B cell (primary cell): ENCODE results near the gene CMTR1. TPM values are rescaled to one million over a fixed set of nuclear protein-coding genes. Genes with fewer than 3 reads are reported as not detected.

Source experiments
- ATAC-seq: fragments of 200-7000 bp; cut with Tn5 transposase; one replicate; pipeline ENCODE4 v1.10.0; 2021; ENCODE audit warnings: low read depth, mild to moderate bottlenecking, moderate number of reproducible peaks, moderate library complexity
- CTCF ChIA-PET: fragments of 350-600 bp; sonication (Branson Sonifier 250); formaldehyde crosslinking; loops from one replicate; lab custom pipeline; 2021; ENCODE audit warnings: antibody characterized with exemption, inconsistent platforms; lab: Charles Lee
- POLR2A ChIA-PET: fragments of 350-600 bp; sonication (Branson Sonifier 250); formaldehyde crosslinking; loops from one replicate; lab custom pipeline; 2021; ENCODE audit warnings: antibody characterized with exemption; lab: Charles Lee
- DNase-seq: peaks from one replicate; pipeline ENCODE4 v3.0.0; 2013
- H2AFZ ChIP-seq: 2 replicates; pipeline ENCODE4 v1.6.1; 2012; ENCODE audit warnings: mild to moderate bottlenecking, low read depth, low read length; ENCODE audit not compliant: insufficient read depth, poor library complexity, severe bottlenecking
- H3K27ac ChIP-seq, 2 donors: 1 replicate in 1 of 2; 2 replicates in 1 of 2; pipeline ENCODE4 v1.5.1; 2012 to 2013; ENCODE audit warnings: low read length in 2 of 2, mild to moderate bottlenecking in 2 of 2, moderate library complexity in 1 of 2
- H3K27me3 ChIP-seq, 4 experiments: fragments of 200-600 bp in 1 of 4; sonication (generic) in 1 of 4; replicated peaks in 1 of 4; 1 replicate in 2 of 4; 2 replicates in 2 of 4; pipeline versions ENCODE4 v1.6.1 to v1.7.0; 2013 to 2016; ENCODE audit warnings: low read length in 3 of 4, mild to moderate bottlenecking in 2 of 4, mixed read lengths in 1 of 4, moderate library complexity in 1 of 4; ENCODE audit not compliant: insufficient read depth in 4 of 4, control insufficient read depth in 3 of 4; ENCODE audit errors: control extremely low read depth in 1 of 4
- H3K36me3 ChIP-seq, 2 experiments: replicated peaks in 1 of 2; 1 replicate in 1 of 2; 2 replicates in 1 of 2; pipeline versions ENCODE4 v1.6.1 to v1.7.1; 2013; ENCODE audit warnings: low read length in 1 of 2; ENCODE audit not compliant: insufficient read depth in 2 of 2, control insufficient read depth in 1 of 2; ENCODE audit errors: control extremely low read depth in 1 of 2, extremely low read depth in 1 of 2
- H3K4me1 ChIP-seq, 2 donors: fragments of 200-600 bp in 1 of 2; sonication (generic) in 1 of 2; 1 replicate in 1 of 2; 2 replicates in 1 of 2; pipeline versions ENCODE4 v1.5.1 to v1.6.1; 2013 to 2017; ENCODE audit warnings: low read length in 2 of 2; ENCODE audit not compliant: control insufficient read depth in 2 of 2, insufficient read depth in 2 of 2
- H3K4me2 ChIP-seq: replicated peaks from 2 replicates; pipeline ENCODE3; 2012; ENCODE audit warnings: mild to moderate bottlenecking, low read depth, low read length; ENCODE audit not compliant: poor library complexity, severe bottlenecking
- H3K4me3 ChIP-seq, 5 experiments: fragments of 200-600 bp in 1 of 5; sonication (generic) in 1 of 5; 1 replicate in 3 of 5; 2 replicates in 2 of 5; pipeline versions ENCODE4 v1.5.1 to v1.7.0; 2011 to 2016; ENCODE audit warnings: low read length in 4 of 5, mild to moderate bottlenecking in 4 of 5, low read depth in 2 of 5, control low read depth in 1 of 5, moderate library complexity in 1 of 5; ENCODE audit not compliant: insufficient read depth in 1 of 5; ENCODE audit errors: control extremely low read depth in 1 of 5, extremely low read depth in 1 of 5
- H3K79me2 ChIP-seq: fragments of 200-600 bp; sonication (generic); one replicate; pipeline ENCODE4 v1.6.0; 2016; ENCODE audit warnings: low read length; ENCODE audit not compliant: control insufficient read depth, insufficient read depth
- H3K9ac ChIP-seq: fragments of 200-600 bp; sonication (generic); 2 replicates; pipeline ENCODE4 v1.6.1; 2017; ENCODE audit warnings: mild to moderate bottlenecking, low read length, moderate library complexity
- H3K9me3 ChIP-seq, 3 donors: one replicate each; pipeline versions ENCODE4 v1.6.1 to v1.7.1; 2013; ENCODE audit warnings: low read length in 2 of 3; ENCODE audit not compliant: control insufficient read depth in 2 of 3, insufficient read depth in 1 of 3; ENCODE audit errors: control extremely low read depth in 1 of 3
- H4K20me1 ChIP-seq: 2 replicates; pipeline ENCODE4 v1.6.0; 2012; ENCODE audit warnings: mild to moderate bottlenecking, low read length; ENCODE audit not compliant: insufficient read depth, control insufficient read depth, poor library complexity, severe bottlenecking
- H3K27ac Mint-ChIP-seq: one replicate; pipeline ENCODE4 v1.8.0; 2021; ENCODE audit warnings: mixed read lengths
- H3K27me3 Mint-ChIP-seq: one replicate; pipeline ENCODE4 v1.8.0; 2021; ENCODE audit warnings: mixed read lengths
- H3K4me1 Mint-ChIP-seq: one replicate; pipeline ENCODE4 v1.8.0; 2021; ENCODE audit warnings: mixed read lengths
- H3K4me3 Mint-ChIP-seq: one replicate; pipeline ENCODE4 v1.8.0; 2021; ENCODE audit warnings: mixed read lengths
- H3K9me3 Mint-ChIP-seq: one replicate; pipeline ENCODE4 v1.8.0; 2022; ENCODE audit warnings: mixed read lengths; ENCODE audit not compliant: insufficient read depth
- EZH2 ChIP-seq: IDR thresholded peaks from 2 replicates; pipeline ENCODE4 v1.6.1; 2012; ENCODE audit warnings: borderline replicate concordance, low read depth, mild to moderate bottlenecking, moderate library complexity, low read length; ENCODE audit not compliant: insufficient read depth, poor library complexity, severe bottlenecking
- WGBS: methylation state at CpG from one replicate; pipeline ENCODE4 v1.1.5; 2013; ENCODE audit warnings: missing lambda C conversion rate; ENCODE audit not compliant: insufficient coverage; 5-methylcytosine and 5-hydroxymethylcytosine counted together
- intact Hi-C: fragments of 100-400 bp; cut with micrococcal nuclease; formaldehyde crosslinking; loops from one replicate; pipeline ENCODE4 v1.10.0; 2022
- polyA plus RNA-seq: library from polyadenylated mRNA; depleted of rRNA; stranded (reverse); fragments of >200 nt; gene quantifications from 2 replicates; pipeline ENCODE4 v1.2.3, GENCODE V29; 2012
- total RNA-seq, 2 donors: library from RNA; stranded (reverse); fragments of 120-200 nt in 1 of 2; gene quantifications; 1 replicate in 1 of 2; 2 replicates in 1 of 2; pipeline versions ENCODE4 v1.2.3 to v1.2.4, GENCODE V29; 2013 to 2022
- TF ChIP-seq, protein P1 (sequence below): fragments of 200-600 bp; IDR thresholded peaks from one replicate; pipeline ENCODE4 v1.8.0; 2022; ENCODE audit warnings: antibody characterized with exemption, mild to moderate bottlenecking

CMTR1 gene
- total and polyA plus RNA-seq, 2 donors (not counting 1 experiment from before 2014, with no cell fraction given): 46.0 to 82.9 TPM

DNA sequence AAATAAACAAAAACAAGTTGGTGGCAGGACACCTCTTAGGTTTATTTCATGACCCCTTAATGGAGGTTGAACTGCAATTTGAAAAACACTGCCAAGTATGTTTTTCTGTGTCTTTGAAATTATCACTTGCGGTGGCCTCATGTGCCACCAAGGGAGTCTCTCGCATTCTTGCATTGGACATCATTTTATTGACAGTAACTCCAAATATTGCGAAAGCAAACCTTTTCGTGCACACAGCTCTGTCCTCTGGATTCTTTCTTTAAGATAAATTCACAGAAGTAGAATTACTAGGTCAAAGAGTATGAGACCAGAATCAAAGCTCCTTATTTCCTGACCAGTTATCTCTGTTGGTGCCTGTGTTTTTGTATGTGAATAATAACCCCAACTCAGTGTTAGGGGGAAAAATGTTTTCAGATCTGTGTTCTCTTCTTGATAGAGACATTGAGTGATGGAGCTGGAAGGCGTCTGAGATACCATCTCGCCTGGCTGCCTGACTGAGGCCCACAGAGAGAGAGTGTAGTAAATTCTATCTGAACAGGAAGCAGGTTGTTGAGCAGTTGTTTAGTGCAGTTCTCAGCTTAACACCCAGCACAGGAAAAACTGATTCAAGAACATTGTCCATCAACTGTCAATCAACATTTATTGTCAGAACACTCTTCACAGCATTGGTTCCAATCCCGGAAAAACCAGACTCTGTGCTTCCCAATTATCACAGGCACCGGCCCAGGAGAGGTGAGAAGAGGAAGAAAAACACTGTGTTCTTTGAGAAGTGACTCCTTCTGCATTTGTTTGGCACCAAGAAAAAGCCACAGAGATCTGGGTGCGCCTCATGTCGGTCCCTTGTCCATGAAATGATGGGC lies 68.8 kb downstream of the CMTR1 start:
- POLR2A ChIA-PET: interaction anchor here (1.1 to 1.5 kb wide), 2 partner anchors 9 to 46 kb away, joined by 3 to 6 read pairs; no protein-coding TSS in a partner anchor
- DNase-seq: peak; percentile 71
- peak overlapping the region; percentile 85 to 95 for H3K27ac ChIP-seq

More for the DNA sequence above, 68.8 kb downstream of the CMTR1 start:
- CTCF ChIA-PET: interaction anchor here (0.9 to 3.7 kb wide), 8 partner anchors 9 to 200 kb away, joined by 3 to 17 read pairs (median 3); no protein-coding TSS in a partner anchor
- Histone ChIP-seq H3K79me2 (peaks cover 32% of the 10 kb centered on the region), H2AFZ (peak overlapping the region; percentile 24), H3K4me3 (peak overlapping the region in 1 of 5 experiments; percentile 15), H3K9me3 (no peaks in the 10 kb centered on the region), H3K4me2 (peak overlapping the region; percentile 59), H3K4me1 (peaks cover 47 to 70% of the 10 kb centered on the region in 2 donors), H3K9ac (peak overlapping the region; percentile 44), H4K20me1 (no peaks in the 10 kb centered on the region), H3K27me3 (no peaks in the 10 kb centered on the region), H3K36me3 (no peaks in the 10 kb centered on the region)
- Mint-ChIP-seq H3K4me1 (peaks cover 67% of the 10 kb centered on the region), H3K27me3 (no peaks in the 10 kb centered on the region), H3K27ac (peak overlapping the region; percentile 96), H3K9me3 (no peaks in the 10 kb centered on the region), H3K4me3 (peak overlapping the region; percentile 76)
- intact Hi-C loops: loop anchor here (2.0 to 5.0 kb wide), 4 partner anchors 13 to 69 kb away; partner anchors contain the start of gene CMTR1
- no peak for ATAC-seq
- TF ChIP-seq EZH2: no peak
- TF ChIP-seq, protein P1, sequence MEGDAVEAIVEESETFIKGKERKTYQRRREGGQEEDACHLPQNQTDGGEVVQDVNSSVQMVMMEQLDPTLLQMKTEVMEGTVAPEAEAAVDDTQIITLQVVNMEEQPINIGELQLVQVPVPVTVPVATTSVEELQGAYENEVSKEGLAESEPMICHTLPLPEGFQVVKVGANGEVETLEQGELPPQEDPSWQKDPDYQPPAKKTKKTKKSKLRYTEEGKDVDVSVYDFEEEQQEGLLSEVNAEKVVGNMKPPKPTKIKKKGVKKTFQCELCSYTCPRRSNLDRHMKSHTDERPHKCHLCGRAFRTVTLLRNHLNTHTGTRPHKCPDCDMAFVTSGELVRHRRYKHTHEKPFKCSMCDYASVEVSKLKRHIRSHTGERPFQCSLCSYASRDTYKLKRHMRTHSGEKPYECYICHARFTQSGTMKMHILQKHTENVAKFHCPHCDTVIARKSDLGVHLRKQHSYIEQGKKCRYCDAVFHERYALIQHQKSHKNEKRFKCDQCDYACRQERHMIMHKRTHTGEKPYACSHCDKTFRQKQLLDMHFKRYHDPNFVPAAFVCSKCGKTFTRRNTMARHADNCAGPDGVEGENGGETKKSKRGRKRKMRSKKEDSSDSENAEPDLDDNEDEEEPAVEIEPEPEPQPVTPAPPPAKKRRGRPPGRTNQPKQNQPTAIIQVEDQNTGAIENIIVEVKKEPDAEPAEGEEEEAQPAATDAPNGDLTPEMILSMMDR: no peak
- 34% methylated on average over 7 of the region's 10 CpGs for WGBS
